Muscle of leg (tissue), 11 donors: ENCODE data around the gene KMT2E. TPM values are rescaled to one million over a fixed set of nuclear protein-coding genes. Genes with fewer than 3 reads are reported as not detected.
"Not testable (repeated sequence)": the region's sequence is repeated elsewhere in the genome, so short reads cannot be mapped to it uniquely, and the experiment has no call there.

Source experiments
- DNase-seq: peaks from one replicate; pipeline ENCODE4 v3.0.0; 2013
- H3K27ac ChIP-seq: one replicate; pipeline ENCODE4 v1.5.1; 2013; ENCODE audit warnings: mild to moderate bottlenecking, low read length, control low read depth
- H3K27me3 ChIP-seq: one replicate; pipeline ENCODE4 v1.6.1; 2013; ENCODE audit warnings: low read length; ENCODE audit not compliant: control insufficient read depth, insufficient read depth
- H3K36me3 ChIP-seq: one replicate; pipeline ENCODE4 v1.6.1; 2013; ENCODE audit warnings: low read length; ENCODE audit not compliant: control insufficient read depth, insufficient read depth
- H3K4me1 ChIP-seq: one replicate; pipeline ENCODE4 v1.6.1; 2013; ENCODE audit warnings: low read length; ENCODE audit not compliant: control insufficient read depth, insufficient read depth
- H3K4me3 ChIP-seq: one replicate; pipeline ENCODE4 v1.5.1; 2013; ENCODE audit warnings: low read length, control low read depth
- H3K9me3 ChIP-seq: replicated peaks from 2 replicates; pipeline ENCODE4 v1.6.1; 2013; ENCODE audit warnings: low read depth, low read length; ENCODE audit not compliant: control insufficient read depth
- WGBS: methylation state at CpG from one replicate; pipeline ENCODE4 v1.1.5; 2013; ENCODE audit warnings: missing lambda C conversion rate; ENCODE audit not compliant: insufficient coverage; 5-methylcytosine and 5-hydroxymethylcytosine counted together
- polyA plus RNA-seq, 8 donors: library from polyadenylated mRNA; unstranded; fragments of 120-200 nt; gene quantifications; one replicate each; pipeline versions ENCODE4 v1.2.1 to v1.2.3, GENCODE V29; 2013; ENCODE audit warnings: inconsistent platforms in 1 of 8, low replicate concordance in 1 of 8; ENCODE audit not compliant: insufficient read length in 8 of 8, insufficient read depth in 1 of 8
- total RNA-seq: library from RNA; stranded (reverse); fragments of 120-200 nt; gene quantifications from one replicate; pipeline ENCODE4 v1.2.4, GENCODE V29; 2013

Gene KMT2E
- total and polyA plus RNA-seq, 9 donors, result 28.5 to 55.5 (median 36.1) TPM

DNA sequence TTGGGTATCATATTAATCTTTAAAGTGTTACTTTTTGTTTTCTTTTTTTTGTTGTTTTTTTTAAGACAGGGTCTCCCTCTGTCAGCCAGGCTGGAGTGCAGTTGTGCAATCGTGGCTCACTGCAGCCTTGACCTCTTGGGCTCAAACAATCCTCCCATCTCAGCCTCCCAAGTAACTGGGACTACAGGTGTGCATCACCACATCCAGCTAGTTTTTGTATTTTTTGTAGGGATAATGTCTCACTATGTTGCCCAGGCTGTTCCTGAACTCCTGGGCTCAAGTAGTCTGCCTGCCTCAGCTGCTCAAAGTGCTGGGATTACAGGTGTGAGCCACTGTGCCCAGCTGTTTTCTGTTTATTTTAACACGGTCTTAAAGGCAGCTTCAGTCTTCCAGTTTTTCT, 23.3 kb downstream of the KMT2E start:
- H3K4me1 ChIP-seq, result no peaks in the 10 kb centered on the region
- H3K9me3 ChIP-seq, result no peaks in the 10 kb centered on the region
- H3K36me3 ChIP-seq, result peaks cover 6% of the 10 kb centered on the region
- no peak overlapping the region for H3K4me3 ChIP-seq
- no peaks in the 10 kb centered on the region for H3K27me3 ChIP-seq
- no peak for DNase-seq
- H3K27ac ChIP-seq, result no peak overlapping the region
- no CpG with 5 or more reads among the region's 2 CpGs for WGBS

DNA sequence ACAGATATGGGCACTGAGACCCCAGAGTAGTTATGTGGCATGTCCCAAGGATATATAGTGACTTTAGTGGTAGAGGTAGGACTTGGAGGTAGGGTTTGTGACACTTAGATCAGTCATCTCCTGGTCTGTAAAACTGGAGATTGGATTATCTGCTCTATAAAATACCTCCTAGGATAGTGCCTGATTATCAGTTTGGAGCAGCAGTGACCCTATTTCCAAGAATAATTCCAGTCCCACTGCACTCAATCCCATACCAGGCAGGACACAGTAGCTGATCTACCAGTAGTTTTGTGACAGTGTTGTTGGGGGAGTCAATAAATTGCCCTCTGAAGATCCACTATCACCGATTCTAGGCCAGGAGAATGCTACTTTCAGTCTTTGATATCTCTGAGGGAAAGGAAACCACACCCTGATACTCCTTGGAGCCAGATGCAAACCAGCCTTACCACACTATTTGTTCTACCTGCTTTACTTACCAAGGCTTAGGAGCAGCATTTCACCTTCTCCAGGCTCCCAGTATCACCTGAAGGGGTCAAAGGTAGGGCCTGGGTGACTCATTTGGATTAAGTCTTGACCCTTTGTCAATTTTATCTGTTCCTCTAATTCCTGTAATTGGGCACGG, 30.6 kb downstream of the KMT2E start:
- no peak overlapping the region for H3K27ac ChIP-seq
- no peak for DNase-seq
- no peaks in the 10 kb centered on the region for H3K9me3 ChIP-seq
- WGBS, result no CpG with 5 or more reads among the region's 2 CpGs
- no peaks in the 10 kb centered on the region for H3K4me1 ChIP-seq
- no peaks in the 10 kb centered on the region for H3K27me3 ChIP-seq
- no peak overlapping the region for H3K4me3 ChIP-seq
- H3K36me3 ChIP-seq, result peaks cover 36% of the 10 kb centered on the region

DNA sequence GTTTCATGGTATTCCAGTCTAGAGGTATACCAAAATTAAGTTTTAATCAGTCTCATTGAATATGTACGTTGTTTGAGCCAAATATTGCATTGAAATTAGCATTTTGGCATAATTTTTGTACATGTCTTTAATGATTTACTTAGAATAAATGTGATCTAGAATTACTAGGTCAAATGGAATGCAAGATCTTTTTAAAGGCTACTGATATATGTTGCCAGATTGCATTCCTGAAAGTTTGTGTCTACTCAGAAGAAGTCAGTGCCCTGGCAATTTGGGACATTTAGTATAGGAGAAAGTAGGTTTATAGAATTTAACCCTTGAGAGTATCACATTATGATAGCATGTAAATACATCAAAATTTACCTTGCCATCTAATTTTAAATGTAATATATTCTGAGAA, 32.4 kb downstream of the KMT2E start:
- Histone ChIP-seq H3K36me3 (peaks cover 38% of the 10 kb centered on the region), H3K4me1 (no peaks in the 10 kb centered on the region), H3K27me3 (no peaks in the 10 kb centered on the region), H3K4me3 (no peak overlapping the region), H3K9me3 (no peaks in the 10 kb centered on the region), H3K27ac (no peak overlapping the region)
- peak; percentile 9 for DNase-seq
- WGBS, result no CpG with 5 or more reads among the region's 1 CpG

DNA sequence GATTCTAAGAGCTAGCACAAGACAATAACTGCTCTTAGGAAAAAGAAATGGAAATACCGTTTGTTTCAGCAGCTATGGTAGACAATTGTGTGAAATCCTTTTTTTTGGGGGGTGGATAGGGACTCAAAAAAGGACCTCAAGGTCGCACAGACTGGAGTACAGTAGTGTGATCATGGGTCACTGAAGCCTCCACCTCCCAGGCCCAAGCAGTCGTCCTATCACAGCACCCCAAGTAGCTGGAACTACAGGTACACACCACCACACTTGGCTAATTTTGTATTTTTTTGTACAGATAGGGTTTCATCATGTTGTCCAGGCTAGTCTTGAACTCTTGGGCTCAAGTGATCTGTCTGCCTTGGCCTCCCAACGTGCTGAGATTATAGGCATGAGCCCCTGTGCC, 33.9 kb downstream of the KMT2E start:
- H3K27me3 ChIP-seq, result no peaks in the 10 kb centered on the region
- H3K4me3 ChIP-seq, result no peak overlapping the region
- peaks cover 35% of the 10 kb centered on the region for H3K36me3 ChIP-seq
- no peaks in the 10 kb centered on the region for H3K9me3 ChIP-seq
- no peak for DNase-seq
- no peak overlapping the region for H3K27ac ChIP-seq
- no peaks in the 10 kb centered on the region for H3K4me1 ChIP-seq
- no CpG with 5 or more reads among the region's 4 CpGs for WGBS

DNA sequence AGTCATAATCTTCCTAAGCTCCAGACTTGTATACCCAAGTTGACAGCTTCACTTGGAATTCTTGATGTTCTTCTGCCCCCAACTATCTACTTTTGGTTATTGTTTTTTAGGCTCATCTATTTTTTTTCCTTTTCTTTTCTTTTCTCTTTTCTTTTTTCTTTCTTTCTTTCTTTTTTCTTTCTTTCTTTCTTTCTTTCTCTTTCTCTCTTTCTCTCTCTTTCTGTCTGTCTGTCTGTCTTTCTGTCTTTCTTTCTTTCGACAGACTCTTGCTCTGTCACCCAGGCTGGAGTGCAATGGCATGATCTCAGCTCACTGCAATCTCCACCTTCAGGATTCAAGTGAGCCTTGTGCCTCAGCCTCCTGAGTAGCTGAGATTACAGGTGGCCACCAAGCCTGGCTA, 36.5 kb downstream of the KMT2E start:
- Histone ChIP-seq H3K4me3 (no peak overlapping the region), H3K27me3 (no peaks in the 10 kb centered on the region), H3K27ac (no peak overlapping the region), H3K4me1 (no peaks in the 10 kb centered on the region), H3K9me3 (no peaks in the 10 kb centered on the region), H3K36me3 (peaks cover 26% of the 10 kb centered on the region)
- WGBS, result no CpG with 5 or more reads among the region's 1 CpG
- DNase-seq, result no peak

DNA sequence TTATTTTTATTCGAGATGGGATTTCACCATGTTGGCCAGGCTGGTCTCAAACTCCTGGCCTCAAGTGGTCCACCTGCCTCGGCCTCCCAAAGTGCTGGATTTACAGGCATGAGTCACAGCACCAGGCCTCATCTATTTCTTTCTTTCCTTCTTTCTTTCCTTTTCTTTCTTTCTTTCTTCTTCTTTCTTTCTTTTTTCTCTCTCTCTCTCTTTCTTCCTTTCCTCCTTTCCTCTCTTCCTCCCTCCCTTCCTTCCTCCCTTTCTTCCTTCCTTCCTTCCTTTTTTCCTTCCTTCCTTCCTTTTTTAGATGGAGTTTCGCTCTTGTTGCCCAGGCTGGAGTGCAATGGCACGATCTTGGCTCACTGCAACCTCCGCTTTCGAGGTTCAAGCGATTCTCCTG, 36.9 kb downstream of the KMT2E start:
- not testable (repeated sequence) for H3K27me3 ChIP-seq, H3K4me3 ChIP-seq, H3K4me1 ChIP-seq, DNase-seq, H3K9me3 ChIP-seq, H3K27ac ChIP-seq
- WGBS, result 96% methylated on average over 7 of the region's 7 CpGs
- H3K36me3 ChIP-seq, result peaks cover 26% of the 10 kb centered on the region

DNA sequence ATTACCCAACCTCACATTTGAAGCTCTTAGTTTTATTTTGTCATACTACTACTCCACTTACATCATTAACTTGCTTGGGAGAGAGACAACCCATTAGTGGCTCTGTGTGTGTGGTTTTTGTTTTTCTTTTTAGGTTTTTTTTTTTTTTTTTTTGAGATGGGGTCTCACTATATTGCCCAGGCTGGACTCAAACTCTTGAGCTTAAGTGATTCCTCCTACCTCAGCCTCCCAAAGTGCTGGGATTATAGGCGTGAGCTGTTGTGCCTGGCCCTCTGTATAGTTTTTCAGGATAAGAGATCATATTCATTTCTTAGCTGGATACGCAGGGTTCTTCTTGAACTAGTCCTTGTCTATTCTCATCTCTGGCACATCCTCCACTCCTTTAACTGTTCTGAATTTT, 41.1 kb downstream of the KMT2E start:
- no peaks in the 10 kb centered on the region for H3K9me3 ChIP-seq
- no CpG with 5 or more reads among the region's 2 CpGs for WGBS
- H3K27me3 ChIP-seq, result no peaks in the 10 kb centered on the region
- peaks cover 9% of the 10 kb centered on the region for H3K36me3 ChIP-seq
- H3K27ac ChIP-seq, result no peak overlapping the region
- no peaks in the 10 kb centered on the region for H3K4me1 ChIP-seq
- DNase-seq, result no peak
- H3K4me3 ChIP-seq, result no peak overlapping the region

DNA sequence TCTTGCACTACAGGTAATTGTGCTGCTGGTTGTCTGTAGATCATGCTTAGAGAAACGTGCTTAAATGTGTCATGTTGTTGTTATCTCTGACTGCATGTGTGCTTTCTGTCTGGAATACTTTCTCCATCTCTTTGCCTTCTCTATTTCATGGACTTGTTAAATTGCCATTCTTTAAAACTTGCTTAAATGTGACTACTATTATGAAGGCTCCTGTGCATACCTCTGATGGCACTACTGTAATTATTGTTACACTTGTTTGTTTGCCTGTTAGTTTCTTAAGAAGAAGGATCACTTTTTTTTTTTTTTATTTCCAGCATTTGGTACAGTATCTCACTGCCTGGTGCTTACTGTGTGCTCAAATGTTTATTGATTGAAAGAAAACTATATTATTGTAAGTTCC, 41.6 kb downstream of the KMT2E start:
- peaks cover 9% of the 10 kb centered on the region for H3K36me3 ChIP-seq
- WGBS, result no CpG with 5 or more reads among the region's 1 CpG
- no peak overlapping the region for H3K27ac ChIP-seq
- H3K9me3 ChIP-seq, result no peaks in the 10 kb centered on the region
- no peak overlapping the region for H3K4me3 ChIP-seq
- H3K27me3 ChIP-seq, result no peaks in the 10 kb centered on the region
- no peaks in the 10 kb centered on the region for H3K4me1 ChIP-seq
- DNase-seq, result no peak

DNA sequence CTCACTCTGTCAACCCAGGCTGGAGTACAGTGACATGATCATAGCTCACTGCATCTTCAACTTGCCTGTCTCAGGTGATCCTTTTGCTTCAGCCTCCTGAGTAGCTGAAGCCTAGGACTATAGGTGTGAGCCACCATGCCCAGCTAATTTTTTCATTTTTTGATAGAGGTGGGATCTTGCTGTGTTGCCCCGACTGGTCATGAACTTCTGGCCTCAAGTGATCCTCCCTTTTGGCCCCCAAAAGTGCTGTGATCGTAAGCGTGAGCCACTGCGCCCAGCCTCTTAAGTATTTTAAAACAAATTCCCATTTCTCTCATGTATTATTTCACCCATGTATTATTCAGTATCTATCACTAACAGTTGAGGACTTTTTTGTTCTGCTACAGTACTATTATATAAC, 43.5 kb downstream of the KMT2E start:
- Histone ChIP-seq H3K27me3 (no peaks in the 10 kb centered on the region), H3K36me3 (peaks cover 6% of the 10 kb centered on the region)

DNA sequence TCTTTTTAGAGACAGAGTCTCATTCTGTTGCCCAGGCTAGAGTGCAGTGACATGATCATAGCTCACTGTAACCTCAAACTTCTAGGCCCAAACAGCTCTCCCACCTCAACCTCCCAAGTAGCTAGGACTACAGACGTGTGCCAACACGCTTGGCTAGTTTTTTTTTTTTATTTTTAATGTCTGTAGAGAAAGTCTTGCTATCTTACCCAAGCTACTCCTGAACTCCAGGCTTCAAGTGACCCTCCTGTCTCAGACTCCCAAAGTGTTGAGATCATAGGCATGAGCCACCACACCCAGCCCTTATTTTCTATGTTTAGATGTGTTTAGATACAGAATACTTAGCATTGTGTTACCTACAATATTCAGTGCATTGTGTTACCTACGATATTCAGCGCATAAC, 46.4 kb downstream of the KMT2E start:
- peaks cover 11% of the 10 kb centered on the region for H3K36me3 ChIP-seq
- no peaks in the 10 kb centered on the region for H3K9me3 ChIP-seq

More for the DNA sequence above, 43.5 kb downstream of the KMT2E start:
- no peak for DNase-seq
- H3K27ac ChIP-seq, result no peak overlapping the region
- H3K9me3 ChIP-seq, result no peaks in the 10 kb centered on the region
- no peaks in the 10 kb centered on the region for H3K4me1 ChIP-seq
- 96% methylated on average over 4 of the region's 4 CpGs for WGBS
- no peak overlapping the region for H3K4me3 ChIP-seq

DNA sequence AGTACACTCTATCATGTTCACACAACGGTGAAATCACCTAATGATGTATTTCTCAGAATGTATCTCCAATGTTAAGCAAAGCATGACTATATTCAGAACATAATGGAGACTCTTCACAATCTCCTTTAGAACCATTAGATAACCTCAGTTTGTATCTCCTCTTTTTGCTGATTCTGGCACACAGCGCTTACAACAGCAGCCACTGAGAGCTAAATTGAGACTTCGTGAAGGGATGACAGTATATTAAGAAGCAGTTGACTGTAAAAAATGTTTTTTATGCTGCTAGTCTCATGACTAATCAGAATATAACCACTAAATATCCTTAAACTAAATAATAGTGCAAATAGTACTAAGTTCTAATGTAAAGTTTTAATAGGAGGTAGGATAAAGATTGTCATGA, 46.9 kb downstream of the KMT2E start:
- no peaks in the 10 kb centered on the region for H3K4me1 ChIP-seq
- H3K36me3 ChIP-seq, result peaks cover 11% of the 10 kb centered on the region

More for the DNA sequence above, 46.4 kb downstream of the KMT2E start:
- Histone ChIP-seq H3K27me3 (no peaks in the 10 kb centered on the region), H3K4me3 (no peak overlapping the region), H3K4me1 (no peaks in the 10 kb centered on the region), H3K27ac (no peak overlapping the region)
- WGBS, result no CpG with 5 or more reads among the region's 4 CpGs
- DNase-seq, result no peak

More for the DNA sequence above, 46.9 kb downstream of the KMT2E start:
- DNase-seq, result no peak
- WGBS, result no CpG with 5 or more reads among the region's 3 CpGs
- Histone ChIP-seq H3K27ac (no peak overlapping the region), H3K27me3 (no peaks in the 10 kb centered on the region), H3K4me3 (no peak overlapping the region), H3K9me3 (no peaks in the 10 kb centered on the region)
